K562 (cell line): ENCODE data around the gene SOX12. TPM values are rescaled to one million over a fixed set of nuclear protein-coding genes. Genes with fewer than 3 reads are reported as not detected.

ENCODE experiments used
- GABPB2 ChIP-seq: fragments of 250-450 bp; sonication (Bioruptor Pico); conservative IDR thresholded peaks from 2 replicates; pipeline ENCODE4 v1.5.1; 2021; ENCODE audit warnings: mild to moderate bottlenecking
- IFI16 ChIP-seq: fragments of 250-450 bp; sonication (Bioruptor Pico); IDR thresholded peaks from 2 replicates; pipeline ENCODE4 v2.1.2; 2022; ENCODE audit warnings: mild to moderate bottlenecking, inconsistent platforms
- JUNB ChIP-seq: fragments of 450-650 bp; formaldehyde crosslinking; conservative IDR thresholded peaks from 2 replicates; pipeline ENCODE4 v1.4.0; 2020; ENCODE audit warnings: mild to moderate bottlenecking
- PRMT5 ChIP-seq: sonication (generic); formaldehyde crosslinking; IDR thresholded peaks from 2 replicates; pipeline ENCODE4 v1.5.0; 2020; ENCODE audit warnings: missing genetic modification reagents
- PRPF4 ChIP-seq: fragments of 200-400 bp; formaldehyde crosslinking; IDR thresholded peaks from one replicate; pipeline ENCODE4 v1.6.1; 2017; ENCODE audit warnings: low read length, low read depth, mild to moderate bottlenecking; ENCODE audit not compliant: insufficient read depth, poor library complexity, severe bottlenecking
- RBBP5 ChIP-seq: fragments of 200-600 bp; sonication (generic); IDR thresholded peaks from 2 replicates; pipeline ENCODE4 v1.6.1; 2012; ENCODE audit warnings: borderline replicate concordance, mild to moderate bottlenecking, low read length, control low read depth, inconsistent platforms; ENCODE audit not compliant: insufficient read depth, poor library complexity, severe bottlenecking
- SMARCB1 ChIP-seq: IDR thresholded peaks from 2 replicates; pipeline ENCODE4 v1.6.1; 2011; ENCODE audit warnings: improper control_type of control experiment, low read depth; ENCODE audit not compliant: insufficient read length
- SNRNP70 ChIP-seq: fragments of 200-400 bp; formaldehyde crosslinking; optimal IDR thresholded peaks from 2 replicates; pipeline ENCODE3; 2017; ENCODE audit warnings: low read depth, low read length
- STAG1 ChIP-seq: sonication (generic); formaldehyde crosslinking; IDR thresholded peaks from 2 replicates; pipeline ENCODE4 v1.5.0; 2020; ENCODE audit warnings: missing genetic modification reagents, borderline replicate concordance
- ZFP30 ChIP-seq: fragments of 250-450 bp; sonication (Bioruptor Pico); IDR thresholded peaks from 2 replicates; pipeline ENCODE4 v1.8.0; 2022; ENCODE audit warnings: moderate library complexity, mild to moderate bottlenecking, inconsistent platforms, borderline replicate concordance
- ZKSCAN8 ChIP-seq: fragments of 200-800 bp; sonication (Bioruptor generic); IDR thresholded peaks from 2 replicates; pipeline ENCODE4 v1.6.1; 2016; ENCODE audit warnings: missing genetic modification characterization, missing compliant biosample characterization
- ZNF140 ChIP-seq: fragments of 250-450 bp; sonication (Bioruptor Pico); IDR thresholded peaks from 2 replicates; pipeline ENCODE4 v1.8.0; 2021; ENCODE audit warnings: moderate library complexity, mild to moderate bottlenecking, inconsistent platforms
- ZNF644 ChIP-seq: fragments of 200-800 bp; sonication (Bioruptor generic); IDR thresholded peaks from 2 replicates; pipeline ENCODE4 v1.6.1; 2016; ENCODE audit warnings: low read depth, missing genetic modification characterization, missing compliant biosample characterization
- polyA plus RNA-seq, 8 experiments: library from polyadenylated mRNA; depleted of rRNA in 4 of 8; stranded (reverse) in 5 of 8; unstranded in 3 of 8; fragments of >200 nt; fragmentation: Nextera tagmentation in 2 of 8; fragmentation: Illumina TruSeq in 1 of 8; extraction: Ambion mirVana in 2 of 8; extraction: Trizol in 1 of 8; gene quantifications; 2 replicates each; pipeline versions ENCODE4 v1.2.1 to v1.2.3, GENCODE V29; 2011 to 2014; ENCODE audit warnings: inconsistent platforms in 1 of 8, missing spikeins in 1 of 8
- total RNA-seq, 7 experiments: library from RNA; depleted of rRNA in 6 of 7; stranded (reverse); fragments of >200 nt in 6 of 7; fragmentation: Illumina TruSeq in 2 of 7; extraction: Trizol in 2 of 7; gene quantifications; 2 replicates each; pipeline versions ENCODE4 v1.2.1 to v1.2.3, GENCODE V29; 2011 to 2021; ENCODE audit warnings: low replicate concordance in 1 of 7
- TF ChIP-seq, protein P1 (sequence below): fragments of 450-650 bp; conservative IDR thresholded peaks from 2 replicates; pipeline ENCODE4 v1.6.1; 2016; ENCODE audit warnings: missing genetic modification characterization, low read depth, mild to moderate bottlenecking, control low read depth, missing compliant biosample characterization
- TF ChIP-seq, protein P2 (sequence below): fragments of 450-650 bp; IDR thresholded peaks from 2 replicates; pipeline ENCODE4 v1.6.1; 2016; ENCODE audit warnings: low read depth, mild to moderate bottlenecking, moderate library complexity
- TF ChIP-seq, protein P3 (sequence below), 2 experiments: IDR thresholded peaks; 2 replicates each; pipeline ENCODE4 v1.6.1; 2012; ENCODE audit warnings: improper control_type of control experiment in 2 of 2, low read depth in 2 of 2, low read length in 2 of 2, borderline replicate concordance in 1 of 2
- TF ChIP-seq, protein P4 (sequence below): fragments of 450-650 bp; formaldehyde crosslinking; IDR thresholded peaks from 2 replicates; pipeline ENCODE4 v1.4.0; 2020; ENCODE audit warnings: mild to moderate bottlenecking, moderate library complexity
- TF ChIP-seq, protein P5 (sequence below): sonication (generic); formaldehyde crosslinking; IDR thresholded peaks from 2 replicates; pipeline ENCODE4 v1.9.0; 2022; ENCODE audit warnings: mild to moderate bottlenecking, missing genetic modification reagents

The SOX12 gene
- total and polyA plus RNA-seq, 9 of the 15 experiments (the other 6 are each of a cell fraction or from before 2014, with no cell fraction given): 0.42 to 26.3 (median 2.6) TPM

GRCh38 chr20:297925-298775 lies 27.2 kb upstream of the SOX12 start (continued):
- TF ChIP-seq, protein P1, sequence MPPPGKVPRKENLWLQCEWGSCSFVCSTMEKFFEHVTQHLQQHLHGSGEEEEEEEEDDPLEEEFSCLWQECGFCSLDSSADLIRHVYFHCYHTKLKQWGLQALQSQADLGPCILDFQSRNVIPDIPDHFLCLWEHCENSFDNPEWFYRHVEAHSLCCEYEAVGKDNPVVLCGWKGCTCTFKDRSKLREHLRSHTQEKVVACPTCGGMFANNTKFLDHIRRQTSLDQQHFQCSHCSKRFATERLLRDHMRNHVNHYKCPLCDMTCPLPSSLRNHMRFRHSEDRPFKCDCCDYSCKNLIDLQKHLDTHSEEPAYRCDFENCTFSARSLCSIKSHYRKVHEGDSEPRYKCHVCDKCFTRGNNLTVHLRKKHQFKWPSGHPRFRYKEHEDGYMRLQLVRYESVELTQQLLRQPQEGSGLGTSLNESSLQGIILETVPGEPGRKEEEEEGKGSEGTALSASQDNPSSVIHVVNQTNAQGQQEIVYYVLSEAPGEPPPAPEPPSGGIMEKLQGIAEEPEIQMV: peak; percentile 89
- TF ChIP-seq GABPB2 (CRISPR knock-in tag): no peak
- TF ChIP-seq SNRNP70: no peak
- TF ChIP-seq ZFP30: no peak
- no peak; the same call in 1 of the 2 replicates for TF ChIP-seq STAG1
- TF ChIP-seq, protein P2, sequence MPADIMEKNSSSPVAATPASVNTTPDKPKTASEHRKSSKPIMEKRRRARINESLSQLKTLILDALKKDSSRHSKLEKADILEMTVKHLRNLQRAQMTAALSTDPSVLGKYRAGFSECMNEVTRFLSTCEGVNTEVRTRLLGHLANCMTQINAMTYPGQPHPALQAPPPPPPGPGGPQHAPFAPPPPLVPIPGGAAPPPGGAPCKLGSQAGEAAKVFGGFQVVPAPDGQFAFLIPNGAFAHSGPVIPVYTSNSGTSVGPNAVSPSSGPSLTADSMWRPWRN: no peak
- no peak for TF ChIP-seq SMARCB1
- no peak for TF ChIP-seq ZNF644 (tag)
- TF ChIP-seq, protein P3, sequence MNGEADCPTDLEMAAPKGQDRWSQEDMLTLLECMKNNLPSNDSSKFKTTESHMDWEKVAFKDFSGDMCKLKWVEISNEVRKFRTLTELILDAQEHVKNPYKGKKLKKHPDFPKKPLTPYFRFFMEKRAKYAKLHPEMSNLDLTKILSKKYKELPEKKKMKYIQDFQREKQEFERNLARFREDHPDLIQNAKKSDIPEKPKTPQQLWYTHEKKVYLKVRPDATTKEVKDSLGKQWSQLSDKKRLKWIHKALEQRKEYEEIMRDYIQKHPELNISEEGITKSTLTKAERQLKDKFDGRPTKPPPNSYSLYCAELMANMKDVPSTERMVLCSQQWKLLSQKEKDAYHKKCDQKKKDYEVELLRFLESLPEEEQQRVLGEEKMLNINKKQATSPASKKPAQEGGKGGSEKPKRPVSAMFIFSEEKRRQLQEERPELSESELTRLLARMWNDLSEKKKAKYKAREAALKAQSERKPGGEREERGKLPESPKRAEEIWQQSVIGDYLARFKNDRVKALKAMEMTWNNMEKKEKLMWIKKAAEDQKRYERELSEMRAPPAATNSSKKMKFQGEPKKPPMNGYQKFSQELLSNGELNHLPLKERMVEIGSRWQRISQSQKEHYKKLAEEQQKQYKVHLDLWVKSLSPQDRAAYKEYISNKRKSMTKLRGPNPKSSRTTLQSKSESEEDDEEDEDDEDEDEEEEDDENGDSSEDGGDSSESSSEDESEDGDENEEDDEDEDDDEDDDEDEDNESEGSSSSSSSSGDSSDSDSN (IDR thresholded peaks at IDR 0.05; ENCODE audit: borderline replicate concordance in 1 of 2, low read depth in 2 of 2, low read length in 2 of 2): peak in 1 of 2 experiments; percentile 30; a peak in 1 of 4 replicates
- no peak for TF ChIP-seq JUNB
- TF ChIP-seq, protein P4, sequence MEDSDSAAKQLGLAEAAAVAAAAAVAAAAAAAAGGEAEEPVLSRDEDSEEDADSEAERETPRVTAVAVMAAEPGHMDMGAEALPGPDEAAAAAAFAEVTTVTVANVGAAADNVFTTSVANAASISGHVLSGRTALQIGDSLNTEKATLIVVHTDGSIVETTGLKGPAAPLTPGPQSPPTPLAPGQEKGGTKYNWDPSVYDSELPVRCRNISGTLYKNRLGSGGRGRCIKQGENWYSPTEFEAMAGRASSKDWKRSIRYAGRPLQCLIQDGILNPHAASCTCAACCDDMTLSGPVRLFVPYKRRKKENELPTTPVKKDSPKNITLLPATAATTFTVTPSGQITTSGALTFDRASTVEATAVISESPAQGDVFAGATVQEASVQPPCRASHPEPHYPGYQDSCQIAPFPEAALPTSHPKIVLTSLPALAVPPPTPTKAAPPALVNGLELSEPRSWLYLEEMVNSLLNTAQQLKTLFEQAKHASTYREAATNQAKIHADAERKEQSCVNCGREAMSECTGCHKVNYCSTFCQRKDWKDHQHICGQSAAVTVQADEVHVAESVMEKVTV (CRISPR knock-in tag): no peak
- TF ChIP-seq, protein P5, sequence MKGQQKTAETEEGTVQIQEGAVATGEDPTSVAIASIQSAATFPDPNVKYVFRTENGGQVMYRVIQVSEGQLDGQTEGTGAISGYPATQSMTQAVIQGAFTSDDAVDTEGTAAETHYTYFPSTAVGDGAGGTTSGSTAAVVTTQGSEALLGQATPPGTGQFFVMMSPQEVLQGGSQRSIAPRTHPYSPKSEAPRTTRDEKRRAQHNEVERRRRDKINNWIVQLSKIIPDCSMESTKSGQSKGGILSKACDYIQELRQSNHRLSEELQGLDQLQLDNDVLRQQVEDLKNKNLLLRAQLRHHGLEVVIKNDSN (CRISPR knock-in tag): no peak
- TF ChIP-seq ZNF140 (CRISPR knock-in tag): no peak
- TF ChIP-seq IFI16: no peak
- no peak for TF ChIP-seq ZKSCAN8 (CRISPR knock-in tag)
- no peak for TF ChIP-seq PRMT5 (CRISPR knock-in tag)
- TF ChIP-seq RBBP5: peak; percentile 84
- TF ChIP-seq PRPF4: no peak
